ENCODE data around the gene TGFBRAP1.

GRCh38 chr2:105327690-105328089 is 1.8 kb downstream of the TGFBRAP1 start:
- no peak for TF ChIP-seq CTCF (IDR thresholded peaks at IDR 0.05)
- no peak for TF ChIP-seq POLR2A (IDR thresholded peaks at IDR 0.05)
